Measurements from ENCODE around the gene DNAJC17.
A peak's percentile ranks its signal among the peaks of the same experiment; 100 is the strongest.

Gene DNAJC17

GRCh38 chr15:40806672-40807027 lies 623 bp downstream of the DNAJC17 start:
- TF ChIP-seq, protein P1, sequence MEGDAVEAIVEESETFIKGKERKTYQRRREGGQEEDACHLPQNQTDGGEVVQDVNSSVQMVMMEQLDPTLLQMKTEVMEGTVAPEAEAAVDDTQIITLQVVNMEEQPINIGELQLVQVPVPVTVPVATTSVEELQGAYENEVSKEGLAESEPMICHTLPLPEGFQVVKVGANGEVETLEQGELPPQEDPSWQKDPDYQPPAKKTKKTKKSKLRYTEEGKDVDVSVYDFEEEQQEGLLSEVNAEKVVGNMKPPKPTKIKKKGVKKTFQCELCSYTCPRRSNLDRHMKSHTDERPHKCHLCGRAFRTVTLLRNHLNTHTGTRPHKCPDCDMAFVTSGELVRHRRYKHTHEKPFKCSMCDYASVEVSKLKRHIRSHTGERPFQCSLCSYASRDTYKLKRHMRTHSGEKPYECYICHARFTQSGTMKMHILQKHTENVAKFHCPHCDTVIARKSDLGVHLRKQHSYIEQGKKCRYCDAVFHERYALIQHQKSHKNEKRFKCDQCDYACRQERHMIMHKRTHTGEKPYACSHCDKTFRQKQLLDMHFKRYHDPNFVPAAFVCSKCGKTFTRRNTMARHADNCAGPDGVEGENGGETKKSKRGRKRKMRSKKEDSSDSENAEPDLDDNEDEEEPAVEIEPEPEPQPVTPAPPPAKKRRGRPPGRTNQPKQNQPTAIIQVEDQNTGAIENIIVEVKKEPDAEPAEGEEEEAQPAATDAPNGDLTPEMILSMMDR (conservative IDR thresholded peaks at IDR 0.05; ENCODE audit: low read depth, low read length) = no peak
- DNase-seq (ENCODE audit: low read depth) = no peak

DNA sequence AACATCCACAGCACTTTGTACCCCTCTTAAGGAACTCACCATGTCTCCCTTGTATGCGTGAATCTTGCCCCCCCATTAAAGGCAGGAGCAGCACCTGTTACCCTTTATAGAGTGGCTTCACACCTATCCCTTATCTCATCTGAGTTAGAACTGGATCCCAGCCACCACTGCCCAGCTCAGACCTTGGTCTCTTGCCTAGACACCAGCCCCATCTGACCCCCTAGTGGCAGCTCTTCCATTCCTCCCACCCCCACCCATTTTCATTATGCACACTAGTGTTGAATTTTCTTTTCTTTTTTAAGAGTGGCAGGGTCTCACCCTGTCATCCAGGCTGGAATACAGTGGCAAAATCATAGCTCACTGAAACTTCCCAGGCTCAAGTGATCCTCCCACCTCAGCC lies 3.6 kb downstream of the DNAJC17 start:
- no peak for DNase-seq (ENCODE audit: low read depth)
- TF ChIP-seq, protein P1 (conservative IDR thresholded peaks at IDR 0.05; ENCODE audit: low read depth, low read length) = no peak
- H3K4me3 ChIP-seq (ENCODE audit: low read length) = no peak overlapping the region

More at GRCh38 chr15:40806672-40807027, 623 bp downstream of the DNAJC17 start:
- peak overlapping the region; percentile 82 for H3K4me3 ChIP-seq (ENCODE audit: low read length)

GRCh38 chr15:40803076-40803475 lies 4.2 kb downstream of the DNAJC17 start:
- no peak for DNase-seq (ENCODE audit: low read depth)
- TF ChIP-seq, protein P1 (conservative IDR thresholded peaks at IDR 0.05; ENCODE audit: low read depth, low read length) = no peak
- no peak overlapping the region for H3K4me3 ChIP-seq (ENCODE audit: low read length)

DNA sequence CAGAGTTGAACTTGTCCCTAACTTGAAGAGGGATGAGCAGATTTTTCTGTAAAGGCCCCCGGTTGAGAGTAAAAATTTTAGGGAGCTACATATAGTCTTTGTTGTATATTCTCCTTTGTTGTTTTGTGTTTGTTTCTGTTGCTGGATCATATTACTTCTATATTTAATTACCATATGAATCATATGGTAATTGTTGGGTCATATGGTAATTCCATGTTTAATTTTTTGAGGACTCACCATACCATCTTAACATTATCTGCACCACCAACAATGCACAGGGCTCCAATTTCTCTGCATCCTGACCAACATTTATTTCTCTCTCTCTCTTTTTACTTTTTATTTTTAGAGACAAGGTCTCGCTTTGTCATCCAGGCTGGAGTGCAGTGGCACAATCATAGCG lies 7.8 kb downstream of the DNAJC17 start:
- TF ChIP-seq, protein P1 (conservative IDR thresholded peaks at IDR 0.05; ENCODE audit: low read depth, low read length) = no peak
- no peak overlapping the region for H3K4me3 ChIP-seq (ENCODE audit: low read length)
- no peak for DNase-seq (ENCODE audit: low read depth)

- no peak for DNase-seq (ENCODE audit: low read depth)
- TF ChIP-seq, protein P1 (conservative IDR thresholded peaks at IDR 0.05; ENCODE audit: low read depth, low read length) = no peak
- no peak overlapping the region for H3K4me3 ChIP-seq (ENCODE audit: low read length)
Measured at GRCh38 chr15:40796512-40796911, 10.8 kb downstream of the DNAJC17 start.

- TF ChIP-seq, protein P1 (conservative IDR thresholded peaks at IDR 0.05; ENCODE audit: low read depth, low read length) = no peak
- H3K4me3 ChIP-seq (ENCODE audit: low read length) = no peak overlapping the region
- DNase-seq (ENCODE audit: low read depth) = no peak
Measured at GRCh38 chr15:40796041-40796440, 11.2 kb downstream of the DNAJC17 start.

DNA sequence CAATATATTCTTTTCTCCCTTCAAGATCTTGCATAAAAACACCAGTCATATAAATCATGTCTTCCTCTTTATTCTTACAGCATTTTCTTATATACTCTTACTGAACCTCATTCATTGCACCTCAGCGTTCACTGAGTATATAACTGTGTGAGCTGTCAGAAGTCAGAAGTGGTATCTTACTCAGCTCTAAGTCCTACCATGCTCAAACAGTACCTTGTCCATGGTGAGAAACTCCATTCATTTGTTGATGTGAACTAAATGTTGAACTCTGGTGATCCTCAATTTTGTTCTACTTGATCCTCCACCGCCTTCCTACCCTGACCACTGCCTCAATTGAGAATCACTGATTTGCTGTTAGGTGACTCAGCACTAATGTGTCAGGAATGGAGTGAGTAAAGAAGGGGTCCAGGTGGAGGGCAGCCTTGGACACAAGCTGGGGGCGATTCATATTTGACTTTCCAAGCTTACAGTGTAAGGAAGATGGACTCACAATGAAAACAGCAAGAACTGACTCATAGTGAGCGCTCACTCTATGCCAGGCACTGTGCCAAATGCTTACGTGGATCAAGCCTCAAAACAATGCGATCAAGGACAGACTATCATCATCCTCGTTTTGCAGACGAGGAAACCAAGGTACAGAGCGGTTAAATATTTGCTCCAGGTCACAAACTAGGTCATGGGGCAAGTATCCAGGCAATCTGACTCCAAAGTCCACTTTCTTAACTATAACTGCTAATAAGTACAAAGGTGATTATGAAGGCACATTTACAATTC lies 13.9 kb downstream of the DNAJC17 start:
- DNase-seq (ENCODE audit: low read depth) = peak; percentile 72
- H3K4me3 ChIP-seq (ENCODE audit: low read length) = no peak overlapping the region
- TF ChIP-seq, protein P1 (conservative IDR thresholded peaks at IDR 0.05; ENCODE audit: low read depth, low read length) = no peak

All from retinal pigment epithelial cell (primary cell).